ENCODE measurements around the gene TFF3. TPM values are rescaled to one million over a fixed set of nuclear protein-coding genes. Genes with fewer than 3 reads are reported as not detected.

Gene TFF3
- total and polyA plus RNA-seq, 2 experiments from 2014 or later, result 1.2 to 3.3 TPM

GRCh38 chr21:42343556-42343955 lies 28.3 kb upstream of the TFF3 start:
- H3K4me1 Mint-ChIP-seq, result peaks cover 1% of the 10 kb centered on the region; the same call in 1 of the 3 replicates
- no peaks in the 10 kb centered on the region for H3K36me3 ChIP-seq (ENCODE audit: insufficient read depth)
- TF ChIP-seq JUNB (IDR thresholded peaks at IDR 0.05; ENCODE audit: unreplicated experiment) (no peak), ETS1 (IDR thresholded peaks at IDR 0.05) (no peak), ZNF114 (CRISPR knock-in tag; IDR thresholded peaks at IDR 0.05) (no peak)

GRCh38 chr21:42343101-42343500 lies 27.9 kb upstream of the TFF3 start:
- Histone ChIP-seq H3K9me2 (ENCODE audit: insufficient read depth) (no peaks in the 10 kb centered on the region), H3F3A (replicated peaks; ENCODE audit: low read depth) (no peaks in the 10 kb centered on the region), H2AFZ (no peak overlapping the region), H3K36me3 (ENCODE audit: insufficient read depth) (no peaks in the 10 kb centered on the region), H3K27ac (ENCODE audit: low read depth) (no peak overlapping the region), H3K4me1 (ENCODE audit: insufficient read depth) (no peaks in the 10 kb centered on the region), H3K27me3 (ENCODE audit: insufficient read depth) (no peaks in the 10 kb centered on the region), H4K20me1 (replicated peaks; ENCODE audit: insufficient read depth) (no peaks in the 10 kb centered on the region), H3K79me2 (replicated peaks; ENCODE audit: insufficient read depth) (no peaks in the 10 kb centered on the region), H3K4me2 (no peak overlapping the region), H3K4me3 (no peak overlapping the region)
- Mint-ChIP-seq H3K4me3 (no peak overlapping the region), H3K4me1 (peaks cover 6% of the 10 kb centered on the region; the same call in 2 of the 3 replicates), H3K27ac (no peak overlapping the region), H3K36me3 (ENCODE audit: low read depth) (no peaks in the 10 kb centered on the region), H3K27me3 (ENCODE audit: insufficient read depth, low read depth, poor library complexity) (peaks cover 15% of the 10 kb centered on the region), H3K9me3 (no peaks in the 10 kb centered on the region)
- ATAC-seq, result no peak
- no peak for DNase-seq (ENCODE audit: low spot score)
- TF ChIP-seq ZNF331 (CRISPR knock-in tag; IDR thresholded peaks at IDR 0.05; ENCODE audit: low read depth), result no peak
- no peak for TF ChIP-seq ETS1 (IDR thresholded peaks at IDR 0.05)
- TF ChIP-seq ZNF462 (CRISPR knock-in tag; IDR thresholded peaks at IDR 0.05), result no peak
- no peak for TF ChIP-seq JUNB (IDR thresholded peaks at IDR 0.05; ENCODE audit: unreplicated experiment)
- no peak for TF ChIP-seq STAT1 (IDR thresholded peaks at IDR 0.05; ENCODE audit: unreplicated experiment)
- no peak for TF ChIP-seq EZH2 (IDR thresholded peaks at IDR 0.05; ENCODE audit: low read depth, unreplicated experiment)
- TF ChIP-seq CTCF (conservative IDR thresholded peaks at IDR 0.05; ENCODE audit: low read depth in 2 of 2), result no peak

More at GRCh38 chr21:42343556-42343955, 28.3 kb upstream of the TFF3 start:
- ATAC-seq (no peak), DNase-seq (ENCODE audit: low spot score) (no peak)
- Histone ChIP-seq H3F3A (replicated peaks; ENCODE audit: low read depth) (no peaks in the 10 kb centered on the region), H3K27me3 (ENCODE audit: insufficient read depth) (no peaks in the 10 kb centered on the region), H4K20me1 (replicated peaks; ENCODE audit: insufficient read depth) (no peaks in the 10 kb centered on the region), H3K4me1 (ENCODE audit: insufficient read depth) (no peaks in the 10 kb centered on the region), H2AFZ (no peak overlapping the region), H3K4me3 (no peak overlapping the region), H3K9me2 (ENCODE audit: insufficient read depth) (no peaks in the 10 kb centered on the region), H3K27ac (ENCODE audit: low read depth) (no peak overlapping the region), H3K79me2 (replicated peaks; ENCODE audit: insufficient read depth) (no peaks in the 10 kb centered on the region), H3K4me2 (no peak overlapping the region)
- Mint-ChIP-seq H3K36me3 (ENCODE audit: low read depth) (no peaks in the 10 kb centered on the region), H3K27me3 (ENCODE audit: insufficient read depth, low read depth, poor library complexity) (peaks cover 15% of the 10 kb centered on the region), H3K4me3 (no peak overlapping the region), H3K27ac (no peak overlapping the region), H3K9me3 (no peaks in the 10 kb centered on the region)

All from GM23338 (cell line).